GM21360 (cell line): ENCODE results near the gene CFAP45.

Source experiments
- ATAC-seq: cut with Tn5 transposase; IDR thresholded peaks from one replicate; pipeline ENCODE4 v1.9.1; 2021; ENCODE audit warnings: mild to moderate bottlenecking, moderate library complexity; ENCODE audit not compliant: unreplicated experiment

CFAP45 gene

GRCh38 chr1:159855709-159856108, 44.3 kb downstream of the CFAP45 start:
- no peak for ATAC-seq

GRCh38 chr1:159854693-159855192, 45.2 kb downstream of the CFAP45 start:
- ATAC-seq, result peak; percentile 85

- ATAC-seq, result peak; percentile 20
These were observed 45.8 kb downstream of the CFAP45 start for GRCh38 chr1:159854116-159854692.

GRCh38 chr1:159853417-159854115, 46.4 kb downstream of the CFAP45 start:
- no peak for ATAC-seq

- ATAC-seq, result no peak
These were observed 48.6 kb downstream of the CFAP45 start for GRCh38 chr1:159851407-159851806.

GRCh38 chr1:159849626-159850366, 50.2 kb downstream of the CFAP45 start:
- no peak for ATAC-seq

- no peak for ATAC-seq
These were observed 51.6 kb downstream of the CFAP45 start for GRCh38 chr1:159848326-159848725.

- no peak for ATAC-seq
These were observed 52.7 kb downstream of the CFAP45 start for GRCh38 chr1:159847231-159847630.

- no peak for ATAC-seq
These were observed 54.0 kb downstream of the CFAP45 start for GRCh38 chr1:159845751-159846629.

GRCh38 chr1:159843459-159843858, 56.5 kb downstream of the CFAP45 start:
- ATAC-seq, result no peak

- no peak for ATAC-seq
These were observed 58.2 kb downstream of the CFAP45 start for GRCh38 chr1:159841749-159842148.

GRCh38 chr1:159839116-159839849, 60.7 kb downstream of the CFAP45 start:
- peak; percentile 65 for ATAC-seq

- peak; percentile 68 for ATAC-seq
These were observed 61.2 kb downstream of the CFAP45 start for GRCh38 chr1:159838715-159839114.

- ATAC-seq, result no peak
These were observed 64.0 kb downstream of the CFAP45 start for GRCh38 chr1:159835862-159836525.

- ATAC-seq, result no peak
These were observed 64.6 kb downstream of the CFAP45 start for GRCh38 chr1:159835356-159835755.

GRCh38 chr1:159832309-159832708, 67.7 kb downstream of the CFAP45 start:
- no peak for ATAC-seq

GRCh38 chr1:159831412-159832141, 68.4 kb downstream of the CFAP45 start:
- ATAC-seq, result no peak

- no peak for ATAC-seq
These were observed 69.2 kb downstream of the CFAP45 start for GRCh38 chr1:159830722-159831121.
